SU-DHL-6 (cell line): Measurements from ENCODE around the gene BTG4.

Source experiments
- H2AFZ ChIP-seq: fragments of 200-600 bp; sonication (generic); 2 replicates; pipeline ENCODE4 v1.6.1; 2014; ENCODE audit warnings: low read depth, mild to moderate bottlenecking, moderate library complexity, mixed read lengths, antibody characterized with exemption, low read length; ENCODE audit not compliant: severe bottlenecking
- H3F3A ChIP-seq: fragments of 200-600 bp; shearing (Covaris generic); 2 replicates; pipeline ENCODE4 v1.6.0; 2016; ENCODE audit warnings: antibody characterized with exemption, mild to moderate bottlenecking; ENCODE audit not compliant: insufficient read depth
- H3K27ac ChIP-seq: fragments of 200-600 bp; sonication (generic); 2 replicates; pipeline ENCODE4 v1.5.1; 2016; ENCODE audit warnings: low read depth, mild to moderate bottlenecking, low read length, moderate library complexity, mixed read lengths
- H3K27me3 ChIP-seq: fragments of 200-600 bp; sonication (generic), shearing (Covaris generic); 2 replicates; pipeline ENCODE4 v1.6.0; 2014; ENCODE audit warnings: mild to moderate bottlenecking, low read length
- H3K36me3 ChIP-seq: fragments of 200-600 bp; sonication (generic); 2 replicates; pipeline ENCODE4 v1.6.1; 2014; ENCODE audit warnings: mild to moderate bottlenecking, low read length, mixed read lengths
- H3K4me2 ChIP-seq: fragments of 300-600, 200-600 bp; shearing (Covaris generic), sonication (generic); 2 replicates; pipeline ENCODE4 v1.6.0; 2014; ENCODE audit warnings: low read length, low read depth, mild to moderate bottlenecking; ENCODE audit not compliant: poor library complexity, severe bottlenecking
- H3K4me3 ChIP-seq: fragments of 200-600 bp; sonication (generic); 2 replicates; pipeline ENCODE4 v1.5.1; 2014; ENCODE audit warnings: antibody characterized with exemption, low read length, mild to moderate bottlenecking, mixed read lengths; ENCODE audit not compliant: insufficient read depth, poor library complexity, severe bottlenecking
- H3K79me2 ChIP-seq: fragments of 200-600 bp; sonication (generic); 2 replicates; pipeline ENCODE4 v1.6.1; 2014; ENCODE audit warnings: mild to moderate bottlenecking, low read length, moderate library complexity; ENCODE audit not compliant: insufficient read depth
- H3K9ac ChIP-seq: fragments of 200-600 bp; sonication (generic); 2 replicates; pipeline ENCODE4 v1.7.0; 2014; ENCODE audit warnings: mild to moderate bottlenecking, low read length
- H3K9me2 ChIP-seq: fragments of 200-600 bp; sonication (generic); replicated peaks from 2 replicates; pipeline ENCODE4 v1.6.1; 2014; ENCODE audit warnings: low read length; ENCODE audit not compliant: insufficient read depth
- H3K9me3 ChIP-seq: fragments of 200-600 bp; sonication (generic); 2 replicates; pipeline ENCODE4 v1.6.1; 2014; ENCODE audit warnings: low read length, mixed read lengths; ENCODE audit not compliant: insufficient read depth
- H4K20me1 ChIP-seq: fragments of 200-600 bp; sonication (generic); 2 replicates; pipeline ENCODE4 v1.6.1; 2014; ENCODE audit warnings: low read depth, mild to moderate bottlenecking, antibody characterized with exemption, low read length, moderate library complexity, mixed read lengths
- EZH2phosphoT487 ChIP-seq: fragments of 200-600 bp; sonication (generic), shearing (Covaris generic); conservative IDR thresholded peaks from 2 replicates; pipeline ENCODE4 v1.6.1; 2018; ENCODE audit warnings: mild to moderate bottlenecking, antibody characterized with exemption, low read length, moderate library complexity, mixed read lengths
- TF ChIP-seq, protein P1 (sequence below): fragments of 200-600 bp; sonication (generic); IDR thresholded peaks from one replicate; pipeline ENCODE4 v1.5.1; 2017; ENCODE audit warnings: antibody characterized with exemption, mild to moderate bottlenecking, low read length, moderate library complexity; ENCODE audit not compliant: insufficient read depth, poor library complexity, severe bottlenecking

Gene BTG4

DNA sequence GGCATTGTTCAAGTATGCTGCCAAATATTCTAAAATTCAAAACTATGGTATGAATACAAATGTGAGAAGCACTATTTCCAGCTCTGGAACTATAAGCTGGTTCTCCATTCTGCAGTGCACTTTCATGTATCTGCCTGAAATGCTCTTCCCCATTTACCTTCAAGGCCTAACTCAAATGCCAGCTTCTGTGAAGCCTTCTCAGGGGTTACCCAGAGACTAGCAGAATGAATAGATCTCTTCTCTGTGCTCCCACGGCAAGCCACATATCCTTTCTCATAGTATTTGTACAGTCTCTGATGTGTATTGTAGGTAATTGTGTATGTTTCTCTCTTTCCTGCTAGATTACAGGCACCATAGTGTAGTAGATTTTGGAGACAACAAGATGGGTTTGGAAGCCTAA lies 6.5 kb upstream of the BTG4 start:
- H4K20me1 ChIP-seq, result no peaks in the 10 kb centered on the region
- H3K27me3 ChIP-seq, result no peaks in the 10 kb centered on the region
- no peak overlapping the region for H3K9ac ChIP-seq
- no peak overlapping the region for H3K4me3 ChIP-seq
- no peak overlapping the region for H2AFZ ChIP-seq
- no peak overlapping the region for H3K27ac ChIP-seq
- no peaks in the 10 kb centered on the region for H3K79me2 ChIP-seq
- H3K36me3 ChIP-seq, result no peaks in the 10 kb centered on the region
- no peak overlapping the region for H3K4me2 ChIP-seq
- no peaks in the 10 kb centered on the region for H3F3A ChIP-seq
- H3K9me3 ChIP-seq, result no peaks in the 10 kb centered on the region
- H3K9me2 ChIP-seq, result no peaks in the 10 kb centered on the region
- TF ChIP-seq, protein P1, sequence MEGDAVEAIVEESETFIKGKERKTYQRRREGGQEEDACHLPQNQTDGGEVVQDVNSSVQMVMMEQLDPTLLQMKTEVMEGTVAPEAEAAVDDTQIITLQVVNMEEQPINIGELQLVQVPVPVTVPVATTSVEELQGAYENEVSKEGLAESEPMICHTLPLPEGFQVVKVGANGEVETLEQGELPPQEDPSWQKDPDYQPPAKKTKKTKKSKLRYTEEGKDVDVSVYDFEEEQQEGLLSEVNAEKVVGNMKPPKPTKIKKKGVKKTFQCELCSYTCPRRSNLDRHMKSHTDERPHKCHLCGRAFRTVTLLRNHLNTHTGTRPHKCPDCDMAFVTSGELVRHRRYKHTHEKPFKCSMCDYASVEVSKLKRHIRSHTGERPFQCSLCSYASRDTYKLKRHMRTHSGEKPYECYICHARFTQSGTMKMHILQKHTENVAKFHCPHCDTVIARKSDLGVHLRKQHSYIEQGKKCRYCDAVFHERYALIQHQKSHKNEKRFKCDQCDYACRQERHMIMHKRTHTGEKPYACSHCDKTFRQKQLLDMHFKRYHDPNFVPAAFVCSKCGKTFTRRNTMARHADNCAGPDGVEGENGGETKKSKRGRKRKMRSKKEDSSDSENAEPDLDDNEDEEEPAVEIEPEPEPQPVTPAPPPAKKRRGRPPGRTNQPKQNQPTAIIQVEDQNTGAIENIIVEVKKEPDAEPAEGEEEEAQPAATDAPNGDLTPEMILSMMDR, result no peak
- no peak for TF ChIP-seq EZH2phosphoT487

DNA sequence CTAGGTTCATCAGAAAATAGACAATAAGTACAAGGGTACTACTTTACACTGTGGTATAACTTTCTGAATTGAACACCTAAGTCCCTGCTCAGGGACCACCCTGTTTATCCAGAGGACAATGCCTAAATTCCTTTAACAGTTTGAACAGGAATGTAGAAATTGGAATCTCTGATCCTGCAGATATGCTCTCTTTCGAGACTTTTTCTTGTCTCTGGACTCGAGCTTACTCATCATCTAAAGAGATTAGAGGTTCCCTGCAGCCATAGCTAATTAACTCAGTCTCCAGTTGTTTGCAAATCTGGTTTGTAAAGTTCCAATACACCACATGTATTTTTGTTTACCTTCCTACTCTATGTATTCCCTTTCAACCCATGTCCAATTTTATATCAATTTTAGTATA lies 3.4 kb upstream of the BTG4 start:
- H3K27me3 ChIP-seq, result no peaks in the 10 kb centered on the region
- H3K36me3 ChIP-seq, result no peaks in the 10 kb centered on the region
- no peak overlapping the region for H3K9ac ChIP-seq
- no peak for TF ChIP-seq EZH2phosphoT487
- TF ChIP-seq, protein P1, result no peak
- no peaks in the 10 kb centered on the region for H3K79me2 ChIP-seq
- H4K20me1 ChIP-seq, result no peaks in the 10 kb centered on the region
- no peak overlapping the region for H3K4me2 ChIP-seq
- no peak overlapping the region for H3K4me3 ChIP-seq
- no peaks in the 10 kb centered on the region for H3K9me2 ChIP-seq
- no peaks in the 10 kb centered on the region for H3F3A ChIP-seq
- H3K9me3 ChIP-seq, result no peaks in the 10 kb centered on the region
- H2AFZ ChIP-seq, result no peak overlapping the region
- H3K27ac ChIP-seq, result no peak overlapping the region

DNA sequence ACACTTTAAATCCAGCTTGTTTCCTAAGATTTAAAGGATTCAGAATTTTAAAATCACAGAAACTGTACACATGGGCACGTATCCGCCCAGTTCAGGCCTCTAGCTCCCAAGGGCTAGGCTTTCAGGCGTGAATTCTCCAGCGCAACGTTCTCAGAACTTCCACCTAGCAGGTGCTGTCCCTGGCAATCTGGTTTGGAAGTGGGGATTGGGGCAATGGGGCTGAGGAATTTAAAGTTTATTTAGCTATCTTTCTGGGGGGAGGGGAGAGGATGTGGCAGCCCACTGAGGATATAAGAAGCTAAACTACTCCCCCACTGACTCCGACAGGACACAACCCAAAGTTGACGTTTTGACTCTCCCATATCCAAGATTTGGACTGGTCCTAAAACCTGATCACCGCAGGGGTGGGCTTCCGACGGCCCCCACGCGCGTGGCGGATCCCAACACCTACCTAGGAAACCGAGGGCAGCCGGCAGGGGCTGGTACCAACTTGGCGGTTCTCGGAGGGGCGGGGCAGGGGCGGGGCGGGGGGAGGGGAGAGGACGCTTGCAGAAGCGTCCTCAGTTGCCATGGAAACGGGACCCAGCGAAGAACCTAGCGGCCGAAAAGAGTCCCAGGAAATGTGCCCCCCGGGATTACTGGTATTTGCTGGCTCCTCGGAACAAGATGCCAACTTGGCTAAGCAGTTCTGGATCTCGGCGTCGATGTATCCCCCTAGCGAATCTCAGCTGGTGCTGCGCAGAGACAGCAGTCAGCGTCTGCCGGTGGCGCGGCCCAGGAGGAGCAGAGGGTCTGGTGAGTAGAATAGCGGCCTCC lies 2.2 kb upstream of the BTG4 start, which contains the start of gene HOATZ:
TSS of gene HOATZ (plus strand) at position 563 of the 816 bp plus-strand sequence. CDS start at position 570, 7 bp downstream.
- Histone ChIP-seq H3K36me3 (no peaks in the 10 kb centered on the region), H3K9me2 (no peaks in the 10 kb centered on the region), H3K27me3 (no peaks in the 10 kb centered on the region), H3K9me3 (no peaks in the 10 kb centered on the region), H3K4me3 (no peak within 1 kb of the TSS), H3F3A (no peaks in the 10 kb centered on the region), H3K9ac (no peak within 1 kb of the TSS), H4K20me1 (no peaks in the 10 kb centered on the region), H2AFZ (no peak within 1 kb of the TSS), H3K79me2 (no peaks in the 10 kb centered on the region), H3K4me2 (no peak within 1 kb of the TSS), H3K27ac (no peak within 1 kb of the TSS)
- TF ChIP-seq, protein P1, result no peak
- no peak for TF ChIP-seq EZH2phosphoT487
